Lower leg skin (tissue), 4 donors: ENCODE data around the gene SNCB. TPM values are rescaled to one million over a fixed set of nuclear protein-coding genes. Genes with fewer than 3 reads are reported as not detected.

Source experiments
- DNase-seq, 2 donors: peaks; one replicate each; pipeline ENCODE4 v3.0.0-alpha.2; 2019; ENCODE audit warnings: low spot score in 2 of 2
- H3K4me3 ChIP-seq: fragments of 200-600 bp; sonication (generic); 2 replicates; pipeline ENCODE4 v1.5.1; 2017; ENCODE audit warnings: mild to moderate bottlenecking, low read depth; ENCODE audit not compliant: poor library complexity, severe bottlenecking
- POLR2A ChIP-seq, 2 donors: fragments of 450-650 bp; IDR thresholded peaks; one replicate each; pipeline ENCODE4 v1.6.1; 2016 to 2017; ENCODE audit warnings: antibody characterized with exemption in 2 of 2, mild to moderate bottlenecking in 1 of 2, moderate library complexity in 1 of 2
- WGBS, 2 donors: methylation state at CpG; one replicate each; pipeline ENCODE4 v1.1.5; 2018; 5-methylcytosine and 5-hydroxymethylcytosine counted together
- intact Hi-C: fragments of 100-400 bp; cut with DNase I; formaldehyde crosslinking; loops from one replicate; pipeline ENCODE4 v1.15.0; 2023; ENCODE audit warnings: low total_unique reads
- total RNA-seq, 4 donors: library from RNA; depleted of rRNA; stranded (reverse); fragments of >200 nt; gene quantifications; one replicate each; pipeline ENCODE4 v1.1.0, GENCODE V29; 2016
- TF ChIP-seq, protein P1 (sequence below), 3 donors: fragments of 450-650 bp; IDR thresholded peaks; one replicate each; pipeline ENCODE4 v1.5.1; 2016; ENCODE audit warnings: antibody characterized with exemption in 3 of 3, mild to moderate bottlenecking in 3 of 3, moderate library complexity in 2 of 3

Gene SNCB
- total RNA-seq, 4 donors from 2014 or later, result not detected

DNA sequence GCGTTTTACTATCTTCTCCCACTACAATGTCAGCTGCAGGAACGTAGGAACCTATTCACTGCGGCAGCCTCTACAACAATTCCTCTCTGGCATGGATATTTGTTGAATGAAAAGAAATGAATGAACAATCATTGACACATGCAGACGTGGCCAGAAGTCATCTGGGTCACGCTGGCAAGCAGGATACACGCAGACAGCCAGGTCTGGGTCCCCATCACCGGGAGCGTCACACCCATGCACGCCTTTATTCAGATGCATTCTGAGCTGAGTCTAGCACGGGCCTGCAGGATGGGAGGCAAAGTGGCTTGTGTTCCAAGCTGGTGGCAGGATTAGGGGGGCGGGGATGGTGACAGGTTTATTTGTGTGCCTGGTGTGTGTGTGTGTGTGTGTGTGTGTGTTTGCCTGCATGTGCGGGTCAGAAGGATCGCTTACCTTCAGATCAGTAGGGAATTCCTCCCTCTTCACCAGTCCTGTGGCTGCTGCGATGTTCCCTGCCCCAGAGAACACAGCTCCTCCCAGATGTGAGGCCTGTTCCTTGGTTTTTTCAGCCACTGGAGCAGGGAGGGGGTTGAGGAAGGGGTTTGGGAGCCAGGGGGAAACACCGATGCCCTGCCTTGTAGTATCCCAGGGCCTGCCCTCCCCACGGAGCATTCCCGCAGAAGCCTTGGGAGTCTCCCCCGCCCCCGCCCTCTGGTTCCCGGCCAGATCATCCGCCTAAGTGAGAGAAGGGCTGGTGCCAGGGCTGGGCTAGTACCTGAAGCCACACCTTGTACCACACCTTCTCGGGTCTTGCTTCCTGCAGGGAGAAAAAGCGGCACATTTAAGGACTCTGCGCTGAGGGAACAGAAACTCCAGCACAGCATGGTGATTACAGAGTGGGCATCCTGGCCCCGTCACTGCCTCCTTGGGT lies 4.1 kb downstream of the SNCB start:
- H3K4me3 ChIP-seq, result no peak overlapping the region
- TF ChIP-seq, protein P1, sequence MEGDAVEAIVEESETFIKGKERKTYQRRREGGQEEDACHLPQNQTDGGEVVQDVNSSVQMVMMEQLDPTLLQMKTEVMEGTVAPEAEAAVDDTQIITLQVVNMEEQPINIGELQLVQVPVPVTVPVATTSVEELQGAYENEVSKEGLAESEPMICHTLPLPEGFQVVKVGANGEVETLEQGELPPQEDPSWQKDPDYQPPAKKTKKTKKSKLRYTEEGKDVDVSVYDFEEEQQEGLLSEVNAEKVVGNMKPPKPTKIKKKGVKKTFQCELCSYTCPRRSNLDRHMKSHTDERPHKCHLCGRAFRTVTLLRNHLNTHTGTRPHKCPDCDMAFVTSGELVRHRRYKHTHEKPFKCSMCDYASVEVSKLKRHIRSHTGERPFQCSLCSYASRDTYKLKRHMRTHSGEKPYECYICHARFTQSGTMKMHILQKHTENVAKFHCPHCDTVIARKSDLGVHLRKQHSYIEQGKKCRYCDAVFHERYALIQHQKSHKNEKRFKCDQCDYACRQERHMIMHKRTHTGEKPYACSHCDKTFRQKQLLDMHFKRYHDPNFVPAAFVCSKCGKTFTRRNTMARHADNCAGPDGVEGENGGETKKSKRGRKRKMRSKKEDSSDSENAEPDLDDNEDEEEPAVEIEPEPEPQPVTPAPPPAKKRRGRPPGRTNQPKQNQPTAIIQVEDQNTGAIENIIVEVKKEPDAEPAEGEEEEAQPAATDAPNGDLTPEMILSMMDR (IDR thresholded peaks at IDR 0.05), result no peak
- TF ChIP-seq POLR2A (IDR thresholded peaks at IDR 0.05), result no peak
- no peak for DNase-seq
- 29 to 42% methylated on average over 21 to 25 of the region's 25 CpGs for WGBS, 2 donors
- intact Hi-C loops, result no loop called here

DNA sequence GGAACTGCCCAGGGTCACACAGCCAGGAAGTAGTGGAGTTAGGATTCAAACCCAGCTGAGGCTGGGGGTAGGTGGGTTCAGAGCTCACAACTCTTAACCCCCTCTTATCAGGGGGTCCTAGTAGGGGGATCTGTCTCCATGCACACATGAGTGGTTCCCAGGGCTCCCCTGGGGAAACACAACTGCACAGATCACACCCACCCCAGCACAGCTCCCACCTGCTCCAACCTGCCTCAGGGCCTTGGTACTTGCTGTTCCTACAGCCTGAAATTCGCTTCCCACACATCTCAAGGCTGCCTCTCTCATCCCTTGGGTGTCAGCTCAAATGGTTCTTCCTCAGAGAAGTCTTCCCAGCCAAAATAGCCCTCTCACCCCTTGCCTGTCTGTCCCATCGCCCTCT lies 4.8 kb downstream of the SNCB start:
- intact Hi-C loops, result no loop called here
- 61 to 62% methylated on average over 2 of the region's 2 CpGs for WGBS, 2 donors
- TF ChIP-seq, protein P1 (IDR thresholded peaks at IDR 0.05), result no peak
- no peak for TF ChIP-seq POLR2A (IDR thresholded peaks at IDR 0.05)
- H3K4me3 ChIP-seq, result no peak overlapping the region
- no peak for DNase-seq

DNA sequence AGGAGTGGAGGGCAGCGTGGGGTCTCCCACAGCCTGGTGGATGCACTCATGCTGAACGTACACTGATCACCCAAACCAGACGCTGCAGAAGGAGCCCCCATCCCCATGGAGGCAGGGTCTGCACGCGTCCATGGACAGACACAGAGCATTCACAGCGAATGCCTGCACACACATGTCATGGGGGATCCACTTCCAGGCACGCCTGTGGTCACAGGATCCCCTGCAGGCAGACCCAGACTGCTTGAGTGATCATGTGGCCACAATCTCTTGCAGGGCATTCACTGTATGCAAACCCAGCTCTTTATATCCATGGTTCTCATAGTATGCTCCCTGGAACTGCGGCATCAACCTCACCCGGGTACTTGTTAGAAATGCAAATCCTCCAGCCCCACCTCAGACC lies 5.4 kb downstream of the SNCB start:
- TF ChIP-seq POLR2A (IDR thresholded peaks at IDR 0.05), result no peak
- TF ChIP-seq, protein P1 (IDR thresholded peaks at IDR 0.05), result no peak
- intact Hi-C loops, result no loop called here
- no peak overlapping the region for H3K4me3 ChIP-seq
- WGBS, 2 donors, result 56 to 68% methylated on average over 6 to 9 of the region's 9 CpGs
- no peak for DNase-seq

DNA sequence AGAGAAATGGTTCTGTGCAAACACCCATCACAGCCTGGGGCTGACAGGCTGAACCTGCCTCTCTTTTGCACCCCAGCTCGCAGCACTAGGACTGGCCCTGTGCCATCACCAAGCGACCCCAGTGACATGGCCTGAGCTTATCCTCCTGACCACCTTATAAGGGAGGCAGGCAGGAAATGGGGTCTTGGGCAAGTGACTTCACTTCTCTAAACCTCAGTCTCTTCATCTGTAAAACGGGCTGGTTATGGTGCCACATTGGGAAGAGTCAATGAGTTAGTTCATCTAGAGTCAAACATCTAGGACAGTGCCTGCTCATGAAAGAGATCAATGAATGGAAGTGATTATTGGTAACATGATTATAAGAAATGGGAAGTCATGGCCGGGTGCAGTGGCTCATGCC lies 6.2 kb downstream of the SNCB start:
- no peak for TF ChIP-seq POLR2A (IDR thresholded peaks at IDR 0.05)
- TF ChIP-seq, protein P1 (IDR thresholded peaks at IDR 0.05), result no peak
- 72 to 76% methylated on average over 4 of the region's 4 CpGs for WGBS, 2 donors
- intact Hi-C loops, result no loop called here

DNA sequence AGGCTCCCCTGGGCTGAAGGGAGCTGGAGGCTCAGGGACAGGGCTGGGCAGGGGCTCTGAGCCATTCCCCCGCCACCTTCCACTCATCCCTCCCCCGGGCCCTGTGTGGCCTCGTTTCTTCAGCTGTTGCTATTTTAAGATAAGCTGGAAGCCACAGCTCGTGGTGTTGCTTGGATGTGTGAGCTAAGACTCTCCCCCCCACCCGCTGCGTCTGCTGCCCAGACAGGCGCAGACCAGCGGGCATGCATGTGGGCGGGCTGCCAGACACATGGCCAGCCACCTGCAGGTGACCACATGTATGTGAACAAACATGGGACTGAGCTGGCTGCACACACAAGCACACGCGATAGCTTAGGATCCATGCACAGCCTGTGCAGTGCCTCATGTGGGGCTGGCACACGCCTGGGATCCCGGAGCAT lies 8.7 kb downstream of the SNCB start:
- no peak for DNase-seq
- WGBS, 2 donors, result 54 to 57% methylated on average over 8 to 13 of the region's 13 CpGs
- intact Hi-C loops, result no loop called here

More for the DNA sequence above, 6.2 kb downstream of the SNCB start:
- DNase-seq, result no peak
- H3K4me3 ChIP-seq, result no peak overlapping the region

More for the DNA sequence above, 8.7 kb downstream of the SNCB start:
- TF ChIP-seq POLR2A (IDR thresholded peaks at IDR 0.05), result no peak
- TF ChIP-seq, protein P1 (IDR thresholded peaks at IDR 0.05), result no peak
- no peak overlapping the region for H3K4me3 ChIP-seq
